Astrocyte (in vitro differentiated cells and primary cell): ENCODE data around the gene ZBTB21. TPM values are rescaled to one million over a fixed set of nuclear protein-coding genes. Genes with fewer than 3 reads are reported as not detected.

Experiments used
- DNase-seq: peaks from one replicate; pipeline ENCODE4 v3.0.0-alpha.2; 2010; ENCODE audit warnings: low read depth
- FAIRE-seq: peaks from 2 replicates; lab custom pipeline; 2011; peaks lifted over from hg19 to GRCh38; lab: Jason Lieb, UNC
- H2AFZ ChIP-seq: 2 replicates; pipeline ENCODE4 v1.6.0; 2012; ENCODE audit warnings: low read depth, low read length, inconsistent platforms
- H3K27ac ChIP-seq: 2 replicates; pipeline ENCODE4 v1.5.1; 2011; ENCODE audit warnings: low read depth, low read length, inconsistent platforms
- H3K27me3 ChIP-seq: 2 replicates; pipeline ENCODE4 v1.6.0; 2011; ENCODE audit warnings: low read length, inconsistent platforms; ENCODE audit not compliant: insufficient read depth
- H3K36me3 ChIP-seq: 2 replicates; pipeline ENCODE4 v1.5.1; 2011; ENCODE audit warnings: low read length, inconsistent platforms; ENCODE audit not compliant: insufficient read depth
- H3K4me1 ChIP-seq: 2 replicates; pipeline ENCODE4 v1.5.1; 2011; ENCODE audit warnings: low read length, inconsistent platforms; ENCODE audit not compliant: insufficient read depth
- H3K4me2 ChIP-seq: 2 replicates; pipeline ENCODE4 v1.6.0; 2012; ENCODE audit warnings: low read length, inconsistent platforms
- H3K4me3 ChIP-seq: 2 replicates; pipeline ENCODE4 v1.5.1; 2011; ENCODE audit warnings: low read depth, mild to moderate bottlenecking, low read length, inconsistent platforms; ENCODE audit not compliant: insufficient read depth
- H3K79me2 ChIP-seq: 2 replicates; pipeline ENCODE4 v1.6.0; 2012; ENCODE audit warnings: mild to moderate bottlenecking, low read length, inconsistent platforms; ENCODE audit not compliant: insufficient read depth
- H3K9ac ChIP-seq: 2 replicates; pipeline ENCODE4 v1.6.0; 2012; ENCODE audit warnings: mild to moderate bottlenecking, low read length, inconsistent platforms
- H3K9me3 ChIP-seq: 2 replicates; pipeline ENCODE4 v1.5.1; 2012; ENCODE audit warnings: low read depth, mild to moderate bottlenecking, low read length, inconsistent platforms; ENCODE audit not compliant: insufficient read depth
- H4K20me1 ChIP-seq: 2 replicates; pipeline ENCODE4 v1.6.0; 2012; ENCODE audit warnings: low read length, inconsistent platforms; ENCODE audit not compliant: insufficient read depth
- H3K27ac Mint-ChIP-seq: one replicate; pipeline ENCODE4 v1.8.0; 2021; ENCODE audit warnings: mild to moderate bottlenecking, mixed read lengths; ENCODE audit not compliant: unreplicated experiment
- H3K27me3 Mint-ChIP-seq: one replicate; pipeline ENCODE4 v1.8.0; 2021; ENCODE audit warnings: low read depth, mixed read lengths; ENCODE audit not compliant: unreplicated experiment
- H3K36me3 Mint-ChIP-seq: one replicate; pipeline ENCODE4 v1.8.0; 2021; ENCODE audit warnings: low read depth, mixed read lengths; ENCODE audit not compliant: unreplicated experiment
- H3K4me1 Mint-ChIP-seq: one replicate; pipeline ENCODE4 v1.8.0; 2021; ENCODE audit warnings: low read depth, mixed read lengths; ENCODE audit not compliant: unreplicated experiment
- H3K4me3 Mint-ChIP-seq: one replicate; pipeline ENCODE4 v1.8.0; 2021; ENCODE audit warnings: mild to moderate bottlenecking, moderate library complexity, mixed read lengths; ENCODE audit not compliant: unreplicated experiment
- H3K9me3 Mint-ChIP-seq: one replicate; pipeline ENCODE4 v1.8.0; 2021; ENCODE audit warnings: mild to moderate bottlenecking, mixed read lengths; ENCODE audit not compliant: unreplicated experiment
- EZH2 ChIP-seq: IDR thresholded peaks from 2 replicates; pipeline ENCODE4 v1.6.1; 2012; ENCODE audit warnings: mild to moderate bottlenecking, low read length, inconsistent platforms; ENCODE audit not compliant: insufficient read depth
- total RNA-seq: library from RNA; stranded (reverse); gene quantifications from 2 replicates; pipeline ENCODE4 v1.2.1, GENCODE V29; 2021
- TF ChIP-seq, protein P1 (sequence below): IDR thresholded peaks from 2 replicates; pipeline ENCODE4 v1.5.1; 2011; ENCODE audit warnings: low read depth, mild to moderate bottlenecking, inconsistent platforms, low read length, moderate library complexity; ENCODE audit not compliant: insufficient read depth

Gene ZBTB21
- total RNA-seq, 1 donor from 2014 or later = 20.5 TPM

GRCh38 chr21:42007356-42007940 is 2.7 kb downstream of the ZBTB21 start:
- no peak overlapping the region for H2AFZ ChIP-seq
- Mint-ChIP-seq H3K4me3 (no peak overlapping the region), H3K27ac (no peak overlapping the region), H3K9me3 (peaks cover 1% of the 10 kb centered on the region), H3K4me1 (peaks cover 8% of the 10 kb centered on the region), H3K27me3 (peaks cover 2% of the 10 kb centered on the region), H3K36me3 (peaks cover 10% of the 10 kb centered on the region)
- peaks cover 49% of the 10 kb centered on the region for H3K79me2 ChIP-seq
- H3K4me3 ChIP-seq = no peak overlapping the region
- TF ChIP-seq EZH2 = no peak
- TF ChIP-seq, protein P1, sequence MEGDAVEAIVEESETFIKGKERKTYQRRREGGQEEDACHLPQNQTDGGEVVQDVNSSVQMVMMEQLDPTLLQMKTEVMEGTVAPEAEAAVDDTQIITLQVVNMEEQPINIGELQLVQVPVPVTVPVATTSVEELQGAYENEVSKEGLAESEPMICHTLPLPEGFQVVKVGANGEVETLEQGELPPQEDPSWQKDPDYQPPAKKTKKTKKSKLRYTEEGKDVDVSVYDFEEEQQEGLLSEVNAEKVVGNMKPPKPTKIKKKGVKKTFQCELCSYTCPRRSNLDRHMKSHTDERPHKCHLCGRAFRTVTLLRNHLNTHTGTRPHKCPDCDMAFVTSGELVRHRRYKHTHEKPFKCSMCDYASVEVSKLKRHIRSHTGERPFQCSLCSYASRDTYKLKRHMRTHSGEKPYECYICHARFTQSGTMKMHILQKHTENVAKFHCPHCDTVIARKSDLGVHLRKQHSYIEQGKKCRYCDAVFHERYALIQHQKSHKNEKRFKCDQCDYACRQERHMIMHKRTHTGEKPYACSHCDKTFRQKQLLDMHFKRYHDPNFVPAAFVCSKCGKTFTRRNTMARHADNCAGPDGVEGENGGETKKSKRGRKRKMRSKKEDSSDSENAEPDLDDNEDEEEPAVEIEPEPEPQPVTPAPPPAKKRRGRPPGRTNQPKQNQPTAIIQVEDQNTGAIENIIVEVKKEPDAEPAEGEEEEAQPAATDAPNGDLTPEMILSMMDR = no peak
- peaks cover 11% of the 10 kb centered on the region for H3K4me1 ChIP-seq
- H3K4me2 ChIP-seq = no peak overlapping the region
- H3K36me3 ChIP-seq = no peaks in the 10 kb centered on the region
- DNase-seq (no peak), FAIRE-seq (no peak)
- H3K27me3 ChIP-seq = peaks cover 9% of the 10 kb centered on the region
- no peaks in the 10 kb centered on the region for H3K9me3 ChIP-seq
- peaks cover 3% of the 10 kb centered on the region for H4K20me1 ChIP-seq
- H3K27ac ChIP-seq = no peak overlapping the region
- no peak overlapping the region for H3K9ac ChIP-seq

GRCh38 chr21:42006765-42007164 is 3.4 kb downstream of the ZBTB21 start:
- H3K27me3 Mint-ChIP-seq = peaks cover 2% of the 10 kb centered on the region

More at GRCh38 chr21:42006765-42007164, 3.4 kb downstream of the ZBTB21 start:
- Mint-ChIP-seq H3K9me3 (peaks cover 1% of the 10 kb centered on the region), H3K27ac (no peak overlapping the region), H3K4me3 (no peak overlapping the region), H3K4me1 (peaks cover 12% of the 10 kb centered on the region), H3K36me3 (peaks cover 11% of the 10 kb centered on the region)
- peaks cover 2% of the 10 kb centered on the region for H4K20me1 ChIP-seq
- peak; percentile 14 for DNase-seq
- no peak overlapping the region for H3K4me2 ChIP-seq
- H3K79me2 ChIP-seq = peaks cover 49% of the 10 kb centered on the region
- FAIRE-seq = no peak
- no peak overlapping the region for H3K27ac ChIP-seq
- H3K27me3 ChIP-seq = peaks cover 2% of the 10 kb centered on the region
- no peak overlapping the region for H3K9ac ChIP-seq
- TF ChIP-seq EZH2 = no peak
- TF ChIP-seq, protein P1 = no peak
- peaks cover 18% of the 10 kb centered on the region for H3K4me1 ChIP-seq
- H2AFZ ChIP-seq = no peak overlapping the region
- no peak overlapping the region for H3K4me3 ChIP-seq
- H3K36me3 ChIP-seq = no peaks in the 10 kb centered on the region
- H3K9me3 ChIP-seq = no peaks in the 10 kb centered on the region
